ENCODE results near the gene UMODL1.

GRCh38 chr21:42043201-42043895, 27.8 kb upstream of the UMODL1 start:
- no peak for TF ChIP-seq POLR2A (IDR thresholded peaks at IDR 0.05)
- TF ChIP-seq CTCF (IDR thresholded peaks at IDR 0.05), result no peak

Data from adrenal gland (tissue), 5 donors.